ENCODE measurements around the gene PEAK3. TPM values are rescaled to one million over a fixed set of nuclear protein-coding genes. Genes with fewer than 3 reads are reported as not detected.

PEAK3 gene
- total RNA-seq, 2 donors from 2014 or later: 0.09 to 0.32 TPM

GRCh38 chr19:2321565-2322283, 39.7 kb upstream of the PEAK3 start:
- Mint-ChIP-seq H3K36me3 (ENCODE audit: low read depth) (peaks cover 47% of the 10 kb centered on the region), H3K4me3 (no peak overlapping the region), H3K27me3 (no peaks in the 10 kb centered on the region), H3K9me3 (no peaks in the 10 kb centered on the region), H3K27ac (no peak overlapping the region), H3K4me1 (peaks cover 5% of the 10 kb centered on the region)
- no peak for ATAC-seq (replicated peaks)

- Mint-ChIP-seq H3K9me3 (no peaks in the 10 kb centered on the region), H3K4me1 (peaks cover 2% of the 10 kb centered on the region), H3K4me3 (no peak overlapping the region), H3K27me3 (no peaks in the 10 kb centered on the region), H3K36me3 (ENCODE audit: low read depth) (peaks cover 39% of the 10 kb centered on the region), H3K27ac (no peak overlapping the region)
- no peak for ATAC-seq (replicated peaks)
Measured at GRCh38 chr19:2320939-2321338, 39.0 kb upstream of the PEAK3 start.

- ATAC-seq (replicated peaks): no peak
- H3K36me3 Mint-ChIP-seq (ENCODE audit: low read depth): peaks cover 32% of the 10 kb centered on the region
Measured at GRCh38 chr19:2320049-2320448, 38.1 kb upstream of the PEAK3 start.

GRCh38 chr19:2319551-2319950, 37.6 kb upstream of the PEAK3 start:
- peaks cover 5% of the 10 kb centered on the region for H3K9me3 Mint-ChIP-seq
- no peak for ATAC-seq (replicated peaks)
- no peaks in the 10 kb centered on the region for H3K4me1 Mint-ChIP-seq
- H3K4me3 Mint-ChIP-seq: no peak overlapping the region
- H3K36me3 Mint-ChIP-seq (ENCODE audit: low read depth): peaks cover 33% of the 10 kb centered on the region
- peaks cover 5% of the 10 kb centered on the region for H3K27me3 Mint-ChIP-seq
- H3K27ac Mint-ChIP-seq: no peak overlapping the region

More at GRCh38 chr19:2320049-2320448, 38.1 kb upstream of the PEAK3 start:
- H3K27ac Mint-ChIP-seq: no peak overlapping the region
- H3K9me3 Mint-ChIP-seq: peaks cover under 1% of the 10 kb centered on the region
- peaks cover under 1% of the 10 kb centered on the region for H3K27me3 Mint-ChIP-seq
- no peak overlapping the region for H3K4me3 Mint-ChIP-seq
- no peaks in the 10 kb centered on the region for H3K4me1 Mint-ChIP-seq

- H3K4me1 Mint-ChIP-seq: no peaks in the 10 kb centered on the region
- H3K9me3 Mint-ChIP-seq: peaks cover 5% of the 10 kb centered on the region
- H3K36me3 Mint-ChIP-seq (ENCODE audit: low read depth): peaks cover 27% of the 10 kb centered on the region
- peaks cover 7% of the 10 kb centered on the region for H3K27me3 Mint-ChIP-seq
- no peak overlapping the region for H3K4me3 Mint-ChIP-seq
- H3K27ac Mint-ChIP-seq: no peak overlapping the region
- ATAC-seq (replicated peaks): no peak
Measured at GRCh38 chr19:2318923-2319322, 36.9 kb upstream of the PEAK3 start.

- ATAC-seq (replicated peaks): no peak
- no peak overlapping the region for H3K4me3 Mint-ChIP-seq
Measured at GRCh38 chr19:2317756-2318155, 35.8 kb upstream of the PEAK3 start.

GRCh38 chr19:2317300-2317699, 35.3 kb upstream of the PEAK3 start:
- Mint-ChIP-seq H3K27me3 (peaks cover 10% of the 10 kb centered on the region), H3K9me3 (peaks cover 5% of the 10 kb centered on the region), H3K4me3 (no peak overlapping the region), H3K36me3 (ENCODE audit: low read depth) (peaks cover 12% of the 10 kb centered on the region), H3K4me1 (no peaks in the 10 kb centered on the region), H3K27ac (no peak overlapping the region)
- ATAC-seq (replicated peaks): no peak

More at GRCh38 chr19:2317756-2318155, 35.8 kb upstream of the PEAK3 start:
- Mint-ChIP-seq H3K4me1 (no peaks in the 10 kb centered on the region), H3K9me3 (peaks cover 5% of the 10 kb centered on the region), H3K27me3 (peaks cover 10% of the 10 kb centered on the region), H3K36me3 (ENCODE audit: low read depth) (peaks cover 16% of the 10 kb centered on the region), H3K27ac (no peak overlapping the region)

- H3K27ac Mint-ChIP-seq: no peak overlapping the region
- peaks cover 10% of the 10 kb centered on the region for H3K27me3 Mint-ChIP-seq
- peak; percentile 39 for ATAC-seq (replicated peaks)
- no peaks in the 10 kb centered on the region for H3K4me1 Mint-ChIP-seq
- H3K9me3 Mint-ChIP-seq: peaks cover 5% of the 10 kb centered on the region
- H3K36me3 Mint-ChIP-seq (ENCODE audit: low read depth): peaks cover 6% of the 10 kb centered on the region
- no peak overlapping the region for H3K4me3 Mint-ChIP-seq
Measured at GRCh38 chr19:2315818-2316353, 33.9 kb upstream of the PEAK3 start.

- Mint-ChIP-seq H3K4me1 (no peaks in the 10 kb centered on the region), H3K9me3 (peaks cover 5% of the 10 kb centered on the region), H3K36me3 (ENCODE audit: low read depth) (peaks cover 6% of the 10 kb centered on the region), H3K27ac (no peak overlapping the region), H3K4me3 (no peak overlapping the region), H3K27me3 (peaks cover 10% of the 10 kb centered on the region)
- ATAC-seq (replicated peaks): no peak
Measured at GRCh38 chr19:2315121-2315817, 33.3 kb upstream of the PEAK3 start.

- Mint-ChIP-seq H3K4me1 (peaks cover 4% of the 10 kb centered on the region), H3K4me3 (no peak overlapping the region), H3K9me3 (peaks cover 5% of the 10 kb centered on the region), H3K36me3 (ENCODE audit: low read depth) (peaks cover 10% of the 10 kb centered on the region), H3K27me3 (peaks cover 21% of the 10 kb centered on the region), H3K27ac (no peak overlapping the region)
- ATAC-seq (replicated peaks): no peak
Measured at GRCh38 chr19:2312820-2313501, 31.0 kb upstream of the PEAK3 start.

GRCh38 chr19:2311093-2311492, 29.1 kb upstream of the PEAK3 start:
- peaks cover 5% of the 10 kb centered on the region for H3K9me3 Mint-ChIP-seq
- peaks cover 25% of the 10 kb centered on the region for H3K27me3 Mint-ChIP-seq
- no peak overlapping the region for H3K27ac Mint-ChIP-seq
- H3K36me3 Mint-ChIP-seq (ENCODE audit: low read depth): peaks cover 10% of the 10 kb centered on the region
- peaks cover 4% of the 10 kb centered on the region for H3K4me1 Mint-ChIP-seq
- ATAC-seq (replicated peaks): no peak
- no peak overlapping the region for H3K4me3 Mint-ChIP-seq

GRCh38 chr19:2309734-2310362, 27.9 kb upstream of the PEAK3 start:
- peaks cover 26% of the 10 kb centered on the region for H3K27me3 Mint-ChIP-seq
- no peak overlapping the region for H3K4me3 Mint-ChIP-seq
- ATAC-seq (replicated peaks): no peak
- peaks cover 4% of the 10 kb centered on the region for H3K4me1 Mint-ChIP-seq
- no peak overlapping the region for H3K27ac Mint-ChIP-seq
- peaks cover 7% of the 10 kb centered on the region for H3K36me3 Mint-ChIP-seq (ENCODE audit: low read depth)
- H3K9me3 Mint-ChIP-seq: peaks cover 3% of the 10 kb centered on the region

- Mint-ChIP-seq H3K9me3 (no peaks in the 10 kb centered on the region), H3K27ac (no peak within 1 kb of the TSS), H3K36me3 (ENCODE audit: low read depth) (peaks cover 4% of the 10 kb centered on the region), H3K27me3 (peaks cover 33% of the 10 kb centered on the region), H3K4me3 (peak within 1 kb of the TSS; percentile 41), H3K4me1 (peaks cover 4% of the 10 kb centered on the region)
- ATAC-seq (replicated peaks): no peak
Measured at GRCh38 chr19:2308114-2308556, 26.2 kb upstream of the PEAK3 start, which contains the start of gene LINGO3. Gene LINGO3, minus strand, starts transcription at chr19:2308154. Its CDS starts 16,378 bp downstream, at chr19:2291776.

- no peak for ATAC-seq (replicated peaks)
- peaks cover 35% of the 10 kb centered on the region for H3K27me3 Mint-ChIP-seq
- peaks cover 4% of the 10 kb centered on the region for H3K4me1 Mint-ChIP-seq
- no peak overlapping the region for H3K27ac Mint-ChIP-seq
- no peaks in the 10 kb centered on the region for H3K9me3 Mint-ChIP-seq
- H3K4me3 Mint-ChIP-seq: no peak overlapping the region
- H3K36me3 Mint-ChIP-seq (ENCODE audit: low read depth): peaks cover 4% of the 10 kb centered on the region
Measured at GRCh38 chr19:2307518-2308012, 25.6 kb upstream of the PEAK3 start.

Data from activated T-helper 17 cell treated with anti-CD3 and anti-CD28 coated beads, Interleukin-2, amount 50 U/mL, for 72 hours (primary cell).